A549 (cell line): ENCODE results near the gene WDR49.

ENCODE experiments used
- BHLHE40 ChIP-seq: IDR thresholded peaks from 2 replicates; pipeline ENCODE4 v1.6.1; 2012; ENCODE audit warnings: low read depth, low read length, inconsistent platforms
- CHD2 ChIP-seq: fragments of 150-350 bp; IDR thresholded peaks from 2 replicates; pipeline ENCODE4 v1.6.1; 2014; ENCODE audit warnings: low read length; ENCODE audit not compliant: partially characterized antibody
- CTCF ChIP-seq: fragments of >200 bp; sonication (Bioruptor Twin); formaldehyde crosslinking; IDR thresholded peaks from 3 replicates; pipeline ENCODE4 v1.5.1; 2016
- EP300 ChIP-seq, 2 experiments: fragments of >200 bp; sonication (Bioruptor Twin); formaldehyde crosslinking; IDR thresholded peaks; 2 replicates in 1 of 2; 3 replicates in 1 of 2; pipeline ENCODE4 v1.6.1; 2016 to 2017
- ESRRA ChIP-seq: fragments of 150-350 bp; IDR thresholded peaks from 2 replicates; pipeline ENCODE4 v1.6.1; 2014; ENCODE audit warnings: mild to moderate bottlenecking, low read length, borderline replicate concordance
- POLR2A ChIP-seq: IDR thresholded peaks from 2 replicates; pipeline ENCODE4 v1.6.1; 2012; ENCODE audit warnings: mild to moderate bottlenecking, low read length
- RCOR1 ChIP-seq: fragments of 150-350 bp; IDR thresholded peaks from 2 replicates; pipeline ENCODE4 v1.6.1; 2014; ENCODE audit warnings: antibody characterized with exemption, low read length, low read depth
- TFCP2L1 ChIP-seq: fragments of 250-450 bp; sonication (Bioruptor Pico); IDR thresholded peaks from 2 replicates; pipeline ENCODE4 v1.5.0; 2021; ENCODE audit warnings: mild to moderate bottlenecking

DNA sequence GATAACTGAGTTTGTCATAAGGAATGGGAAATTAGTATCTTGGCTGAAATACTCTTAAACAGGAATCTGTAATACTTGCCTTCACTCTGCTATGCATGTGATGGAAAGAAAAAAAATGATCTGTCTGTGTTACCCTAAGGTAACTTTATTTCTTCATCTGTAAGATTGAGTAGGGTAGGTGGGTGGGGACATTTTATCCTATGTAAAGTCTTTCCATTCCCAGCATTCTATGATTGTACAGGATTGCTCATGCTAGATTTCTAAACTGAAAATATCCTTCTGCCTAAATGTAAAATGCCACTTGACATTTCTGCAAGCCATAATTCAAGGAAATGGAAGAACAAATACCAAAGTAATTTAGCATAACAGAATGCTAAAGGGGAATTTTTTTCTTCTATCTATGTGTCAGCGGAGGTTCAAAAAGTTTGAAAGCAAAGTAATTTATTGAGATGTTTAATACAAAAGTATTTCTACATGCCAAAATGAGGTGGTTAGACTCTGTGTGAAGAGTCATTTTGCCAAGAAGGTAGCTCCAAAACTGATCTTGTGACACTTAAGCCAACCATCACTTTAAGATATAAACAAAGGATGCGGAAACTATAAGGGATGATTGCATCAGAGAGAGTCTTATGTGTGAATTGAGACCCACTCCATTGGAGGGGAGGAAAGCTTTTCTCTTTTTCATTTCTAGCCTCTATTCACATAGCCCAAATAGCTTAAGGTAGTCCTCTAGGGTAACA lies 133.3 kb downstream of the WDR49 start:
- TF ChIP-seq POLR2A (no peak), CHD2 (no peak), CTCF (no peak), TFCP2L1 (CRISPR knock-in tag) (no peak), BHLHE40 (no peak), ESRRA (no peak), EP300 (IDR thresholded peaks at IDR 0.05) (no peak), RCOR1 (no peak)
